Inflammatory macrophage (primary cell): ENCODE measurements around the gene ZNF687.
A peak's percentile ranks its signal among the peaks of the same experiment; 100 is the strongest.

Source experiments
- DNase-seq, 2 donors: peaks; one replicate each; pipeline ENCODE4 v3.0.0-alpha.2; 2020 to 2022

The ZNF687 gene

DNA sequence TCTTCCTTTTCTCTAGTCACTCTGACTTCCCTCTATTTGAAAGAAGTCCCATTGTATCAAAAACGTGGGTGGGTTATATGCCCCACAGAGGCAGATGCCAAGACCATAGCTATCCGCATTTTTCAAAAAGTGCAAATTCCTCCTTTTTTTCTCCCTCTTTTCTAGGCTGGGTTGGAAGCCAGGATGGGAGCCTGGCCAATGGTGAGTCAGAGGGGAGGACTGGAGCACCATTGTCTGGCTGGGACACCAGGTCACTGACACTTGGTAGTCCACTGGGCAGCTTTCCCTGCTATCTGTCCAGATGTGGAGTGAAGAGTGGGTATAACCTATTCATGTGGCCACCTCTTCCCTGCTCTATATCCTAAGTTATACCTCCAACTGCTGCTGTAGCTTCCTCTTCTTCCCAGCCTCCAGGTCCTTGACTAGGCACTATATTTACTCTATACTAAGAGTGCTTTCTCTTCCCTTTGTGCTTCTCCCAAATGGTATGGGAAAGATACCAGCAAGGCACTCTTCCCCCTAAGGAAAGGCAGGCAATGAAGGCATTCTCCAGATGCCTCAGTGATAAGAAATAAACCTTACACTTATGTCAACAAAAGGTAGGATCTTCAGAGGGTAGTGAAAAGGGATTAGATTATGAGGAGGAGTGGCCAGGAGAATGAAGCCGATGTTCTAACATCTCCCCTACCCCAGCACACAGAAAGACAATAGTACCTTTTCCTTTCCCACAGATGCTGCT is 32.2 kb downstream of the ZNF687 start:
- DNase-seq, result no peak

DNA sequence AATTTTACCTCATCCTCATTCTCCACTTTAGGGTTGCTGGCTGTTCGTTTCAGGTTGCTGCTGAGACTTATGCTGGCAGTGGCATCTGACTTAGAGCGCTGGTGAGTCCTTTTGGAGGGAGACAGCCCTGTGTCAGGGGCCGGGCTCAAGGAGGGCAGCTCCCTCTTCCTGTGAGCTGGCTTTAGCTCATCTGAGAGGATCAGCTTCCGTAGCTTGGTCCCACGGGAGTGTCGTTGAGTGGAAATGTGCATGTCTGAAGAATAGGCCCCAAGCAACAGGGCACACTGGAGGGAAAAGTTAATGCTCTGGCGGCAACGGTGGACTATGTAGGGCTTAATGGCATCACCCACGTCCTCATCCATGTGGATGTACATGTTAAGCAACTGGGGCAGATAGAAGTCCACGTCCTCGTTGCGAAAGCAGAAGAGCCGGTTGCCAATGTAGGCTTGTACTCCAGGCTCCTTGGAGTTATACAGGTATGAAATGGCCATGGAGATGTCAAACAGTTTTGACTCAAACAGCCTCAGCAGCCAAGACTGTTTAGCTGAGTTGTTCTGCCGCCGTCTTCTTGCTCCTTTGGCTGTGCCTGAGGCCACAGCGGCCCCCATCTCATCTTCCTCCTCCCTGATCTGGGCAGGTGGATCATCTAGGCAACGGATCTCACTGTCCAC is 33.6 kb downstream of the ZNF687 start:
- DNase-seq, result no peak

DNA sequence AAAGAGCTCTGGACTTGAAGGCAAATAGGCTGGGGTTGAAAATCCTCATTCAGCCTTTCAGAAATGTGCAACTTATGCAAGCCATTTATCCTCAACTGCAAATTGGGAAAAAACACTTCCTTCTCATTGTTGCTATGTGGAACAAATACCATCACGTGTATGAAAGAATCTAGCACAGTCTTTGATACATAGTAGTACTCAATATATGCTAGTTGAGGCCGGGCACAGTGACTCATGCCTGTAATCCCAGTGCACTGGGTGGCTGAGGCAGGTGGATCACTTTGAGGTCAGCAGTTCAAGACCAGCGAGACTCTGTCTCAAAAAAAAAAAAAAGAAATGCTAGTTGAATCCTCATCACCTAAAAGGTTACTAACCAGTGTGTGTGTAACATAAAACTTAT is 36.9 kb downstream of the ZNF687 start:
- DNase-seq, result no peak

DNA sequence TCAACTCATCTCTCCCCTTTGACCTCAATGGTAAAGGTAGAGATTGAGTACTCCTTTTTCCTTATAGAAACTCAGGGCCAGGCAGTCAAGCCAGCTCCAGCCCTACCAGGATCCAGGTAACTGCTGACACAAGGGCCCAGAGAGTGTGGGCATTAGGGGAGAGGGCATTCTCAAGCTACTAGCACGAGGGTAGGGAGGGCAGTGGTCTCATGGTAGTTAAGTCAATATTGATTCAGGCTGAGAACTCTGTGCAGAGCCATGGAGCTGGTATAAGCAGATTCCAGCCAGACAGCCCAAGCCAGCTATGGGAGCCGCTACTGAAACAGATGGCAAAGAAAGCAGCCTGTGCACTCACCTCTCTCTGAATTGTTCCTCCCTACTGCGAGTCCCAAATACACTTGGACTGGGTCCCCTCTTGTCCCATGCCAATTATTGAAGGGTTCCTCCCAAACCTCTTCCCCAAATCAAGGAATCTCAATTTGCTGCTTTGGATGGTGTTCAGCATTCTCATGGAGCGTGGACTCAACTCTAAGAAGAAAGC is 42.4 kb downstream of the ZNF687 start:
- no peak for DNase-seq

DNA sequence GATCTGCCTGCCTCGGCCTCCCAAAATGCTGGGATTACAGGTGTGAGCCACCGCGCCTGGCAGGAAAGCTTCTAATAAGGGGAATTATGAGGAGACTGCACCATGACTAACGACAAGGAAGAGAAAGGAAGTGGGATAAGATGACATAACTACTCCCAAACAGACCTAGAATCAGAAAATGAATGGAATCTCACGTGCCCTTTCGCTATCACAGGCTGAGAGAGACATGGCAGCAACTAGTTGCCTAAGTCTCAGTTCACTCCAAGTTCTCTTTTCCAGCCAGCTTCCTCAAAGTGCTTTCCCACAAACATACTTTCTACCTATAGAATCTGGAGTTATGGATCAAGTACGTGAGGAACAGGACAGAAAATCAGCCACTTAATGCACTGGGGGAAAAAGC is 43.1 kb downstream of the ZNF687 start:
- DNase-seq, result peak; percentile 61 to 77

DNA sequence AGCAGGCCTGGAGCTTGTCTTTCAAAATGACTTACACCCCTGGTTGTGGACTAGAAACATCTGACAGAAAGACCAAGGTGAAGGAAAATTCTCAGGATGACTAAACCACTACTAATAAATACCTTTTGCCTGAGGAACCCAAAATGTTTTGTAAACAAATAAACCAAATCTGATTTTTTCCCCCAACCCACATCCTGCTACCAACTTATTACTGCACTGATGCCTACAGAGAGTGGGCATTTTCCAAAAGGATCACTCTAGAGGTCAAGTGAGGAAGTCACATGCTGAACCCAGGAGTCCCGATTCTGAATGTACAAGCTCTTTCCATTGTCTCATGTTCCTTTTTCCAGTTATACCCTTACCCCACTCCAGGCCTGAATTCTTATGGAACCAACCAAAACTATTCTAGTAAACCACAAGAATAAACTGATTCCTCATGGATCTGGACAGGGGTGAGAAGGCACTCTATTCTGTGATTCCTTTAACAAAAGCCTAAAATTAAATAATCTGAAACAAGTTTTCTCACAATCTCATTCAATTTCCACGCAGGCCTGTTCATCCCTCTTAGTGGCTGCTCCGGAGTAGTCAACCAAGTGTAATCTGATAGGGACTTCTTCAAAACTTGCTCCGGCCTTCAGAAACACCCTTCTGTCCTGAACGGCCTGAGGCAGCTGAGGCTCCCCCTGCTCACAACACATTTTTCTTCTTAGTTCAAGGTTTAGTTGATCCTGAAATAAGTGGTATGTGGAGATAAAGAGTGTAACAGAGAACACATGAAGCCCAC is 43.7 kb downstream of the ZNF687 start:
- DNase-seq, result no peak

DNA sequence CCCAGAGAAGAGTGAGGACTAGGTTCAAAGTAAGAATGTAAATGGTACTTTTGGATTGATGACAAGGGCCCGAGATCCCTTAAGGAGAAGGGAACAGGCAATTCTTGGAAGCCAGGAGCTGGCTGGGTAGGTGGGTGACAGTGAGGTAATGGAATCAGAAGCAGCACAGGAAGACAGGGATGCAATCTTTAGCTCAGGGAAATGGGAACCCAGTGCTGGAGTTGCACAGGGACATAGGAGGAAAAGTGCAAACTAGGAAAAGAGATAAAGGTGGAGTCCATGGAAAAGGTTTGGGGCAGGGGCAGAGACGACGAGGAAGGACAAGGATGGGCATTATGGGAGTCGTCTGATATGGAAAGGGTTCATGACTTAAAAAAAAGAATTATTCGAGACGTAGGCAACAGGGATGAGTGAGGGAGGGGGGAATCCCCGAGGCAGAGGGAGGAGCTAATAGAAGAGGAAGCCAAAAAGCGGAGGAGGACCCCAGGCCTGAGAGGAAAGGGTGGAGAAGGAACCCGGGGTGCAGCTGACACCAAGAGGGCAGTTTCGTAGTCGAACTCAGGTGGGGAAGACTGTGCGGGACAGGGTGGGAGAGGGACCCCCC is 44.6 kb downstream of the ZNF687 start:
- peak; percentile 86 to 92 for DNase-seq

DNA sequence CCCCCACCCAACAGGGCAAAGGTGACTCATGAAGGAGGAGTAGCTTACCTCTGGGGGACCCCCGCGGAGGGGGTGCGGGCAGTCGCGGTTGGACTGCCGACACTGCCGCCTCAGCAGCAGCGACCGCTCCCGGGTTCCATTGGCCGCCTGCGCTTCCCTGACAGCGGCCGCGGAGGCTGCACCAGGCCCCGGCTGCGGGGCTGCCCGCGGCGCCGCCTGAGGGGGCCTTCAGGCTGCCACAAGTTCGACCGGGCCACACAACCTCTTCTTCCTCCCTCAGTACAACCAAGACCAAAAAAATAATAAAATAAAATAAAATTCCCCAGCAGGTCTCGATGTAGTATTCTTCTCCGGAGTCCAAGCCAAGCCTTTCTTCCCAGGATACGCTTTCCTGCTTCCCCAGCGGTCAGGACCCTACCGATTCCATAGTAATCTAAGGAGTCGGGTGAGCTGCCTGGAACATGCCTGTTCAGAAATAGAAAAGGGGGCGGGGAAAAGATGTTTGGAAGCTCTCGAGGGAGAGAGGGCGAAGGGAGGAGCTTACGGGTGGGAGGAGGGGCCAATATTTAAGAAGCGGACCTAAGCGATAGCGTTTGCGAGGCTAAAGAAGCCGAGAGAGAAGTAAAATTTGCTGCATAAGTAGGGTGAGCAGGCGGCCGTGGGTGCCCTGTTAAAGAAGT is 45.3 kb downstream of the ZNF687 start, which contains the start of gene PI4KB:
Gene PI4KB (minus strand): TSS at position 194 of the 680 bp plus-strand sequence. CDS start 10,935 bp downstream, outside the sequence.
- peak; percentile 98 to 99 for DNase-seq

DNA sequence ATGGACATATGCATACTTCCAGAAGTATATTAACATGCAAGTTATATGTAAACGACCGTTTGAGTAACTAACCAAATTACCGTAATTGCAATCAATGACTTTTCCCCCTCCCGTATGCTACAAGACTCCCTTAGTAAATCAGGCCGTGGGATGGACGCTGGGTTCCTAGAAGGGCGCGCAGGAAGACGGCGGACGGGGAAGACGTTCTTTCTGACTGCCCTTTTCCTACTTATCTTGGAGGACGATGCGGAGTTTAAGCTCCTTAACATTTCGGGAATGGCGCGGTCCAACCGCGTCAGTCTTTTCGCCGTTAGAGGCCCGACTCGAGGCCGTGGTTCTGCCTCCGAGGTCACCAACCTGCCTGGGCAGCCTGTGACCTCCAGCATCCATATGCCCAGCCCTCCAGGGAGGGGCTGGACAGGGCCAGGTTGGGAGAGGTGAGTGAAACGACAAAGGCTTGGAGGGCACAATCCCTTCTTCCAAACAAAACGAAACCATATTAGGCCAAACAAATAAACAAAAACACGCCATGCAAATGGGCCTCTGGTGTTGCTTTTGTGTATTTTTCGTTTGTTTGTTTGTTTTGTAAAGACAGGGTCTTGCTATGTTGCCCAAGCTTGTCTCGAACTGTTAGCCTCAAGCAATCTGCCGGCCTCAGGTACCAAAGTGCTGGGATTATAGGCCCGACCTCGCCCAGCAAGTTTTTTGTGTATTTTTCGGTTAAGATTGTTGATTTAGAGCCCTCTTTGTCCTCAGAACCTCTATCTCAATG is 46.0 kb downstream of the ZNF687 start:
- DNase-seq, result no peak

DNA sequence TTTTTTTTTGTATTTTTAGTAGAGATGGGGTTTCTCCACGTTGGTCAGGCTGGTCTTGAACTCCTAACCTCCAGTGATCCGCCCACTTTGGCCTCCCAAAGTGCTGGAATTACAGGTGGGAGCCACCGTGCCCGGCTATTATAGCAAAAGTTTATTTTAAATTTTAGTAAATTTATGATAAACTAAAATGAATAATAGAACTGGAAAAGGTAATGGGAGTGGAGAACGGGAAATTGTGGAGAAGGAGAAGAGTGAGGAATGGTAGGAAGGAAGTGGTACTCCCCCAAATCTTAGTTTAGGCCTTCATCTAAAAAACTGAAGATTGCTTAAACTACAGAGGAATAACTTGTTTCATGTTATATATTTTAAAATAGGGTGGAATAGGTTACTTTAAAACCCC is 52.7 kb downstream of the ZNF687 start:
- no peak for DNase-seq

DNA sequence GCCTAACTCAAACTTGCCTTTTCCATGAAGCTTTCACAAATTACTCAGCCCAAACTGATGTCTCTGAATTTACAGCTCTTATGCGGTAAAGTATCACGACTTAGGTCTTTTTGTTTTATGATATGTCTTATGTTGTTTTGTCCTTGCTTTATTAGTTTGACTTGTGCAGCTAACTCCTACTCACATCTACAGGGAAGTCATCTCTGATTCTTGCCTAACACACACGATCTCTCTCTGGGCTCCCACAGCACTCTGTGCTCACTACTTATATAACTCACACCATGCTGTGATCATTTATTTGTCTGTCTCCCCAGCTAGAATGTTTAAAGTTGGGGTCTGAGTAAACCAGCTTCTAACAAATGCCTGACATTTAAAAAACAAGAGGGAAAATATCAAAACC is 54.5 kb downstream of the ZNF687 start:
- peak; percentile 64 to 75 for DNase-seq

DNA sequence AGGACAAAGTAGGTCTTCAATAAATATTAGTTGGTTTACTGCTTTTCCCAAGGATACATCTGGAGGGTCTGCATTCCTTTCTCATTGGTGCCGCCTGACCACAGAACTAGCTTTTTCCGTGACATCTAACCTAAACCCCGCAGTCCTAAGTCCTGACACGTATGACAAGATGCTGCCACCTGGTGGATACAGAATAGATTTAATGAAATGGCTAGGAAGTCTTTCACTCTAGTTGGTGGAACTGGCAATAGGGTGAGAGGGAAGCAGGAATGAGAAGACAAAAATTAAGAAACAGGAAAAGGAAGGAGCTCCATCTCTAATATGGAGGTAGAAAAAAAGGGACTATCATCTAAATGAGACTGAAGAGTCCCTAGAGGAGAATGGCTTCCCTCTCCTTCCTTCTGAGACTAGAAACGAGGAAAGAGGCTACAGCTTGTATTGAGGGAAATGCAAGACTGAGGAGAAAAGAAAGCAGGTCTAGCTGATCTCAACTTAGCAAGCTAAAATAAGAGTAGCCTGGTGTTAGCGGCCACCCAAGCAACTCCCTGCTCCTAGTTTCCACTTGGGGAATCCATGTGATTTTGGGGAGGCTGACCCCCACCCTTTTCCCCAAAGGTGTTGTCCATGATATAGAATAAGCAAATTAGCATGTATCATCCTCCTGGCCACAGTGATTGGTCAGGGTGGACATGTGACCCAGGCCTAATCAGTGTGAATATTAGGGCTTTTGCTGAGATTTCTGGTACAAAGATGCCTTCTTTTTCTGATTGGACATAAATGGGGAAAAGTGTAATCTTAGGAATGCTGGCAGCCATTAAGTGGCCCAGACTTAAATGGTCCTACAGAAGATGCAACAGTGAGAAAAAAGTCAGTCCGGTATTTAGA is 59.0 kb downstream of the ZNF687 start:
- DNase-seq, result peak; percentile 80 to 84
